HepG2 (cell line): ENCODE results near the gene CMTM8.

Experiments used
- FOXA1 ChIP-seq, 2 experiments: fragments of 450-650 bp in 1 of 2; sonication (generic) in 1 of 2; formaldehyde crosslinking in 1 of 2; IDR thresholded peaks; 2 replicates each; pipeline versions ENCODE4 v1.4.0 to v1.6.1; 2016 to 2020; ENCODE audit warnings: missing genetic modification reagents in 1 of 2
- IRF1 ChIP-seq: sonication (generic); formaldehyde crosslinking; IDR thresholded peaks from 2 replicates; pipeline ENCODE4 v1.4.0; 2020; ENCODE audit warnings: low read depth, mild to moderate bottlenecking, missing genetic modification reagents
- KAT2B ChIP-seq: fragments of 150-350 bp; IDR thresholded peaks from 2 replicates; pipeline ENCODE4 v1.6.1; 2014; ENCODE audit warnings: low read depth, low read length, borderline replicate concordance
- RBAK ChIP-seq: sonication (generic); formaldehyde crosslinking; IDR thresholded peaks from 2 replicates; pipeline ENCODE4 v1.5.1; 2020; ENCODE audit warnings: mild to moderate bottlenecking, missing genetic modification reagents
- RFX5 ChIP-seq: IDR thresholded peaks from 2 replicates; pipeline ENCODE4 v1.6.1; 2011; ENCODE audit warnings: low read depth, low read length, improper control_type of control experiment
- RORA ChIP-seq: sonication (generic); formaldehyde crosslinking; IDR thresholded peaks from 2 replicates; pipeline ENCODE4 v1.5.0; 2020; ENCODE audit warnings: mild to moderate bottlenecking, missing genetic modification reagents, moderate library complexity
- SIN3A ChIP-seq: IDR thresholded peaks from 2 replicates; pipeline ENCODE4 v1.6.1; 2011; ENCODE audit warnings: low read depth, mild to moderate bottlenecking, control low read depth, low read length, borderline replicate concordance
- TAF1 ChIP-seq: sonication (generic); formaldehyde crosslinking; IDR thresholded peaks from 2 replicates; pipeline ENCODE4 v1.4.0; 2020; ENCODE audit warnings: missing genetic modification reagents
- TCF7 ChIP-seq: sonication (generic); IDR thresholded peaks from 2 replicates; pipeline ENCODE4 v1.6.1; 2016; ENCODE audit warnings: antibody characterized with exemption, low read depth
- TGIF2 ChIP-seq: IDR thresholded peaks from 2 replicates; pipeline ENCODE4 v1.6.1; 2016; ENCODE audit warnings: control low read depth, missing compliant biosample characterization
- ZFP82 ChIP-seq: sonication (generic); formaldehyde crosslinking; IDR thresholded peaks from 2 replicates; pipeline ENCODE4 v1.5.1; 2020; ENCODE audit warnings: mild to moderate bottlenecking, missing genetic modification reagents, borderline replicate concordance
- ZNF543 ChIP-seq: sonication (generic); formaldehyde crosslinking; IDR thresholded peaks from 2 replicates; pipeline ENCODE4 v1.4.0; 2020; ENCODE audit warnings: mild to moderate bottlenecking, missing genetic modification reagents

GRCh38 chr3:32399030-32399620, 160.6 kb downstream of the CMTM8 start:
- TF ChIP-seq RBAK (no peak), TGIF2 (no peak), ZNF543 (CRISPR knock-in tag) (no peak), TAF1 (CRISPR knock-in tag) (no peak), TCF7 (no peak), RFX5 (no peak), IRF1 (CRISPR knock-in tag) (no peak), KAT2B (no peak), ZFP82 (CRISPR knock-in tag) (no peak), RORA (CRISPR knock-in tag) (no peak), SIN3A (no peak), FOXA1 (IDR thresholded peaks at IDR 0.05) (no peak), FOXA1 (CRISPR knock-in tag; IDR thresholded peaks at IDR 0.05) (no peak)
